GM19395 (cell line): ENCODE measurements around the gene NT5M.

ENCODE experiments used
- ATAC-seq: cut with Tn5 transposase; IDR thresholded peaks from one replicate; pipeline ENCODE4 v1.9.1; 2021; ENCODE audit warnings: mild to moderate bottlenecking, moderate library complexity; ENCODE audit not compliant: unreplicated experiment

Gene NT5M

GRCh38 chr17:17342242-17342945, 39.2 kb downstream of the NT5M start:
- no peak for ATAC-seq

DNA sequence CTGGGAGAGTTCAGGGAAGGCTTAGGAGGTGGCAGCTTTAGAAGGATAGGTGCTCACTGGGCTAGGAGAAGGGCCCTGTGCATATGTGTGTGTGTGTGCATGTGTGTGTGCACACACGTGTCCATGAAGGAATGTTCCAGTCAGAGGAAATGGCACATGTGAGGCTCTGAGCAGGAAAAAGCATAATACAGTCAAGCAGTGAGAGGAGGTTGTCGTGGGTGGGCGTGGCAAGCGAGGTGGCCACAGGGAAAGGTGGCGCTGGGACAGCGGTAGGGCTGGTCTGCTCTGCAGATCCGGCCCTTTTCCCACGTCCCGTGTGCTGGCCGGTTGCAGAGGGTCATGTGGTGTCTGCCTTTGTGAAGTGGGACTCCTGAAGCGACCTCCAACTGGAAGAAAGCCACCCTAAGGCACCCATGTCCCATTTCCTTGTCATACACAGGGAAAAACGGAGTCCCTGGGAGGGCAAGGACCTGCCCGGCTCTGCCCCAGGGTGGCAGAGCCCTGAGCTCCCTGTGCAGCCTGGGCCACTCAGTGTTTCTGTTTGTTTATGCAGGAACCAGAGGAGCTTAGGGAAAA, 40.1 kb downstream of the NT5M start:
- no peak for ATAC-seq

DNA sequence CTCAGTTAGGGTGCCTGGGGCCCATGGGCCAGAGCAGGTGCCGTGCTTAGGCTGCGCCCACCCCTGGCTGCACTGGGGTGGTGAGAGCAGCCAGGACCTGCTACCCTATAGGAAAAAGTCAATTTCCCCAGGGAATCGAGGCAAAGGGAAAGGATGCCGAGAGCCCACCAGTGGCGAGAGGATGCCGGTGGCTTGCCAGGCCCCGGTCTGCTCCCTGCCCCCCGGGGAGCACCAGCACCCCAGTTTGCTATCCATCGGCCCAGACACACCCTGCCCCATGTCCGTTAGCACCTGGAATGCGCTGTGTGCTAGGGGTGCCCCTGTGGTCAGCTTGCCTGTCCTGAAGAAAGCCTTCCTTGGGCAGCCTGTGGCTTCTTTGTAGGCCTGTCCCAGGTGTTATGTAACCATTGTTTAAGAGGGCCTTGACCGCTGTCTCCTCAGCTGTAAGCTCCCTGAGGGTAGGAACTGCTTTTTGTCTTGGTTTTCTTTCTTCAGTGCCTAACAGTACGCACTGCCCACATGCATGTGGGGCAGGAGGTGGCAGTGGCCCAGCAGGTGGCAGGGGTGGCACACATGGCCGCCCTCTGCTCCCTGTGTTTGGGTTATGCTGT, 40.8 kb downstream of the NT5M start:
- ATAC-seq = no peak

DNA sequence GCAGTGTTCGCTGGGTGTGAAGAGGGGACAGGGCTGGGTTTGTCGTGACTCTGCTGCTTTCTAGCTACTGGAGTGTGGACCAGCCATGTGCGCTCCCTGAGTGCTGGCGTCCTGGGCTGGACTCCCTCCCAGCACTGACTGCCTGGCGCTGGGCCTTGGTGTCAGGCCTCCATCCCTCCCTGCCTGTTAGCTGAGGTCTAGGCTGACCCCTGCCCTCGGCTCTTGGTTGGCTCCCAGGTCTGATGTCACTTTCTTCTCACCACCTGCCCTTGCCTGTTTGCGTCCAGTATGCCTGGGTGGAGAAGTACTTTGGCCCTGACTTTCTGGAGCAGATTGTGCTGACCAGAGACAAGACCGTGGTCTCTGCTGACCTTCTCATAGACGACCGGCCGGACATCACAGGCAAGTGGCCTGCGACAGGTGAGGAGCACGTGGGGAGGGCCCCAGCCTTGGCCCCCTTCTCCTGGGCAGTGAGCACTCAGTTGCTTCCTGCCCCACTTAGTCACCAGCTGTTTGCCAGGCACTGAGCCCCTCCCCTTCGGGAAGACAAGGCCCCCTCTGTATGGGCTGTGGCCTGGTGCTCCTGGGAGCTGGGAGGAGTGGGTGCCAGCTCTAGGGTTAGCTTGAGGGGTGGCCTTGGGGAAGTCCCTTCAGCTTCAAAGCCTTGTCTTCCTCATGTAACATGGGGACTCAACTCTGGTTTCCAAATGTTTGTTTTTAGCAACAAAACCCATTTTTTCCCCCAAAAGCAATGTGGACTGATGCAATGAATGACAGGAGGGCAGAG, 41.5 kb downstream of the NT5M start:
- ATAC-seq = no peak

DNA sequence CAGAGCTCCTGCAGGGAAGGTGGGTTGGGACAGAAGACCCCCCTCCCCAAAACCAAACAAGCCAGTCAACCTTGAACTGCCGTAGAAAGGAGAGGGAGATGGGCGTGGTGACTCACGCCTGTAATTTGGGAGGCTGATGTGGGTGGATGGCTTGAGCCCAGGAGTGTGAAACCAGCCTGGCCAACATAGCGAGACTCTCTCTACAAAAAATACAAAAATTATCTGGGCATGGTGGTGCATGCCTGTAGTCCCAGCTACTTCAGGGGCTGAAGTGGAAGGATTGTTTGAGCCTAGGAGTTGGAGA, 42.1 kb downstream of the NT5M start:
- ATAC-seq = no peak

GRCh38 chr17:17345686-17346427, 42.7 kb downstream of the NT5M start:
- no peak for ATAC-seq

DNA sequence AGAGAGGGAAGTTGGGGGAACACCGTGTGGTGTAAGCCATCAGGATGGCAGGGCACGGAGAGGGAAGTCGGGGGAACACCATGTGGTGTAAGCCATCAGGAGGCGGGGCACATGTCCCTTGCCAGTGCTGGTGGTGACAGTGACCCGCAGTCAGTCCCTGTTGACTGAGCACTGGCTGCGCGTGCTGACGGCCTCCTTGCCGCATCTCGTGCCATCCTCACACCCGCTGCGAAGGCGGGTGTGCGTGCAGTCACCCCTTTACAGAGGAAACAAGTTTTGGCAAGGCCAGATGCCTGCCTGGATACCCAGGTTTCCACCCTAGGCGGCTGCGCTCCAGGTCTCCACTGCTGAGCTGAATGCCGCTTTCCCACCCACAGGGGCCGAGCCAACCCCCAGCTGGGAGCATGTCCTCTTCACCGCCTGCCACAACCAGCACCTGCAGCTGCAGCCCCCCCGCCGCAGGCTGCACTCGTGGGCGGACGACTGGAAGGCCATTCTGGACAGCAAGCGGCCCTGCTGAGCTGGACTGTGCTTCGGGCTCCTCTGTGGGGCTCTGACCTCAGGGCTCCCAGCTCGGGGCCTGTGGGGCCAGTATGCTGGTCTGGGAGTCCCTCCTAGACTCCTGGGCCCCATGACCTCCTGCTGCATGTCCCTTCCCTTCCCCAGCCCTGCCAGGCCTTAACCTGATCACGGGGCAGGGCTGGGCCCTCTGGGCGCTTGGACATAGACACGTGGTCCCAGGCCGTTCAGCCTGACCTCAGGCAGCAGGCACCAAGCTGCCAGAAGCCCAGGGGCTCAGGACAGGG, 43.5 kb downstream of the NT5M start:
- no peak for ATAC-seq

DNA sequence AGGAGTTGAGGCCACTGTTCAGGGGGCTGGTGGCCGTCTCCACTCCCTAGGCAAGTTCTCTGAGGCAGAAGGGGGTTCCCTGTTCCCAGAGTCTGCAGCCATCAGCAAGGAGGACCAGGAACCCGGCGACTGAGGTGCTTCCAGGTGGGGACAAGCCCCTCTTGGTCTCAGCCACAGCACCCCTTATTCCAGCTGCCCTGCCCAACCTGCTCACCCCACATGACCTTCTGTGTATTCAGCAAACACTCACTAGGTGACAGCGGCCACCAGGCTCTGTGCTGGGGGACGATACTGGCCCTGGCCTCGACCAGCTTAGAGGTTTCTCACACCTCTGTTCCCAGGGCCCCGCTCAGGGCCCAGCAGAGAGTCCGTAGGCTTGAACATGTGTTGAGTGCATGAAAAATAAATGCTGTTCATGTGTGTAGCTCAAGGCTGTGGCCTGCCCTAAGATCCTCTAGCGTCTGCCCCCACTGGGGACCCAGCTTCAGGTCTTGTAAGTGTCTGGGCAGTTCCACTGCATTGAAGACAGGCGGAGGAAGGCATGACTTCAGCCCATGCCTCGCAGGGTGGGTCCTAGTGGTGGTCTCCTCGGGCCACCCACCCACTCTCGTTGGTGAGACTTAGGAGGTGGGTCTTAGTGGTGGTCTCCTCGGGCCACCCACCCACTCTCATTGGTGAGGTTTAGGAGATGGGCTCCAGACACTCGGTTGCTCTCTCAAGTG, 44.2 kb downstream of the NT5M start:
- no peak for ATAC-seq

GRCh38 chr17:17347956-17348871, 45.0 kb downstream of the NT5M start:
- no peak for ATAC-seq

DNA sequence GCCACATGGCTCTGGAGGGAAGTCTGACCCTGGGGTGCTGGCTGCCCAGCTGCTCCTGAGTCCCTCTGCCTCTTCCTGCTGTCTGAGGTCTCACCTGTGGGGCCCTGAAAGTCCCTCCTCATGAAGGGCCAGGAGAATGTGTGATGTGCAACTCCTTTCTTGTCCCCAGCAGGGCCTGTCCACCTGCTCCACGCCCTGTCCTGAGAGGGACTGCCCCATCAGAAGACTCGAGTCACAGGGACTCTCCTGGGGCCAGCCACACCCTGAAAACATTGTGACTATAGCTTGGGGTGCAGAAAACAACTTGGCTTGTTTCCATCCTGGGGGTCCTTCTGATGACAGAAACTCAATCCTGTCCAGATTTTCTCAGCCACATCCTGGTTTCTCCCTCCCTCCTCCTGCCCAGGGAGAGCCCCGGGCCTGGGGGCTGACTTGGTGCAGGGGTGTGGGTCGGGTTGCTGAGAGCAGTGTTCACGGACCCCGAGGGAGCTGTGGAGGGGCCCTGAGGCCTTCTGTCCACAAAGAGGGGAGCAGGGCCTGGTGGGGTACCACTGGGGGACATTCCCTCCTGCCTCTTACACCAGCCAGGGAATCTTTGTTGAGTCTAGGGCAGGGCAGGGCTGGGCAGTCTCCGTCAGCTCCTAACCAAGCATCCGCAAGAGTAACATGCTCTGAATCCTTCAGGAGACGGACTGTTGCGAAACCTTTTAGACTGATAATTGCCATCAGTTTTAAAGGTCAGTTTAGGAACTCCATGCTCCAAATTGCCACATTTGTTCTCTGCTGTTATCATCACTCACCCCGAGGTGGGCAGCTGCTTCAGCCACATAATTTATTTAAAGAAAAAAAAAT, 45.9 kb downstream of the NT5M start:
- no peak for ATAC-seq

- ATAC-seq = no peak
Observed at GRCh38 chr17:17349724-17350106, 46.5 kb downstream of the NT5M start.

DNA sequence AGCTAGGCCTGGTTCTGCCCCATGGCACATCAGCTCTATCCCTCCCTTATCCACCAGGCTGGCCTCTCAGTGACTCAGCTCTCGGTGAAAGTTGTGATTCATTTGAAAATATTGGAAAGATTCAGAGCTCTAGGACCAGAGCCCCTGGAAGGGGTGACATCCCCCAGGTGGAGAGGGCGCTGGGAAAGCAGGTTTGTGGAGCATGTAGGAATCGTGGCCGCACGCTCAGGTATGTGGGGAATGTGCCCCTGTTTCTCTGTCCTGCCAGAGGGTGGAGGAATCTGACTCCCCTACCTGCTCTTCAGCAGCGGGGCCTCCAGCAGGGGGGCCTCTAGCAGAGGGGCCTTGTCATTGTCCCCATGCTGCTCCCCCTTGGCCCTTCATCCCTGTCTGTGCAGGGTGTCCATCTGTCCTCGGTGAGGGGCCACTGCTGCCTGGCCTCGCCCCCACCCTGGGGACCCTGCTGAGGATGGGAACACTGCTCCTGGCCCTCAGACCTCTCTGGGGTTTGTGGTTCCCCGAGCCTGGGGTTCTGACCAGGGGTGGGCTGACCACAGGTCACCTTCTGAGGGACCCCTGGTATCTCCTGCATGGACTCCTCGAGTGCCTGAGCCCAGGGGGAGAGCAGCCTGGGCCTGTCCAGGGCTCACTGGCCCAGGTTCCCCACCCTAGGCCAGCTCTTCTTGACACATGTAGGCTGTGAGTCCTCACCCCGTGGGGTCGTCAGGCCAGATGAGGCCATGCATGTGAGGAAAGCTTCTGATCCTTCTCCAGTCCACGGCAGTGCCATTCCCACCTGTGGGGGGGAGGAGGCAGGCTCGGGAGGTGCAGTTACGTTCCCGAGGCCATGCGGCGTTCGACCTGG, 47.5 kb downstream of the NT5M start:
- no peak for ATAC-seq

DNA sequence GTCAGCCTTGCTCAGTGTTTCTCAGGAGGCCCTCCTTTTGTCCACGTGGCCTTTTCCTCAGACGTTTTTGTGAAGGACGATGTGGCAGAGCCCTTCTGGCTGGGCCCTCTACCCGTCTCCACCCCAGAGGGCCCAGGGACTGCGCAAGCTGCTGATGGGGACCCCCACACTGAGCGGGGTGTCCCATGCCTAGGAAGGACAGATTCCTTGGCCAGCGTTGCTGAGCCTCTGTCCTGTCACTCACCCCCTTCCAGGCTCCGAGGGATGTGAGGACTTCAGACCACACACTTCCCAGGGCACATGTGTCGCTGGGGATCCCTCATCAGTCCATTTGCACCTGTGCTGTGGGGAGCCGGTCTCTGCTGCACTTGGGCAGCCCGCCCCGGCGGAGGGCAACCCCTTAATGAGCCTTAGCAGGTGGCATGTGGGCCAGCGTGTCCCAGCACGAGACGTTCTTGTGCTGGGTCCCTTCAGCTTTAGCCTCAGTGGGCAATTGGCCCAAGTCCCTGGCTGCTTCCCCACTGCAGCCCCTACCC, 48.3 kb downstream of the NT5M start:
- ATAC-seq = no peak

DNA sequence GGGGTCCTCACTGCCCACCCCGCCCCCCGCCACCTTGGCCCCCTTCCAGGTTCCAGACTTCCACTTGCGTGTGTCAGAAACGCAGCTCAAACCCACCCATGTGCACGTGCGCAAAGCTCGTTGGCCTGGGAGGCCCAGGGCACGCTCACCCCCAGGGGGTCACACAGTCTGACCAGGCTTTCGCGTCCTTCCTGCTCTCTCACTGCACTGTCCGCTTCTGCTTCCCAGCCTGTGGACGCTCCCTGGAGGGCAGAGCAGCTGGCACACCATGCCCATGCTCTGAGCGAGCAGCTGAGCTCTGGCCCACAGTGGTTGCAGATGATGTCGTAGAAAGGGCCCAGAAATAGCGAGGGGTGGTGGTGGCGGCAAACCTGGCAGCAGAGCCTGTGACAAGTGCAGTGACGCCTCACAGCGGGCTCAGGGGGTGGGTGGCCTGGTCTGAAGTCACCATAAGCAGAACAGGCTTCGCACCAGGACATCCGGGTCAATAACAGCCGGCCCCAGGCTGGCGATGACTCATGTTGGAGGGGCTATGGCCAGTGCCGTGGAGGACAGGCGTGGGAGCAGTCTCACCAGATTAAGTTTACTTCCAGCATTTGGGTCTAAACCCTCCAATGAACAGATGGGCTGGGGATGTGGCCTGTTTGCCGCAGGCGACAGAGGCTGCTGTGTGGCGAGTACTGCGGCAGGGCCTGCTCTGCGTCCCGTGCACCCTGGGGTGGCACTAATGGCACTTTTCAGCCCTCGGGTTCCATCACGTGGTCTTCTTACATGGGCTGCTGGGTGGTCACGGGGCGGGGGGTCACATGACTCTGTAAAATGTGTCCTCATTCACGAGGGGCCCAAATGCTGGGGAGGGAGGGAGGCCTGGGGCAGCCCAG, 49.0 kb downstream of the NT5M start:
- no peak for ATAC-seq

- no peak for ATAC-seq
Observed at GRCh38 chr17:17352836-17353624, 49.9 kb downstream of the NT5M start.
